Calu3 (cell line): ENCODE measurements around the gene FCHSD2. TPM values are rescaled to one million over a fixed set of nuclear protein-coding genes. Genes with fewer than 3 reads are reported as not detected.

Experiments used
- Bru-seq: library from RNA; stranded (reverse); fragments of 400-500 nt; gene quantifications from one replicate; lab custom pipeline; 2021; lab: Mats Ljungman, UMichigan
- BruChase-seq, 2 experiments: library from RNA; stranded (reverse); fragments of 400-500 nt; gene quantifications; one replicate each; lab custom pipeline; 2021; lab: Mats Ljungman, UMichigan
- BruUV-seq: library from RNA; stranded (reverse); fragments of 400-500 nt; replicated peaks from 2 replicates; lab custom pipeline; 2021; lab: Mats Ljungman, UMichigan
- CTCF ChIA-PET: fragments of 300-600 bp; sonication (Branson Sonifier 250); formaldehyde crosslinking; loops from one replicate; lab custom pipeline; 2022; ENCODE audit warnings: antibody characterized with exemption; lab: Charles Lee
- DNase-seq: peaks from one replicate; pipeline ENCODE4 v3.0.0; 2022
- H3K27ac Mint-ChIP-seq: one replicate; pipeline ENCODE4 v1.8.0; 2022; ENCODE audit warnings: mixed read lengths; ENCODE audit not compliant: unreplicated experiment
- H3K27me3 Mint-ChIP-seq: one replicate; pipeline ENCODE4 v1.8.0; 2022; ENCODE audit warnings: mixed read lengths; ENCODE audit not compliant: unreplicated experiment
- H3K36me3 Mint-ChIP-seq: one replicate; pipeline ENCODE4 v1.8.0; 2022; ENCODE audit warnings: mild to moderate bottlenecking, moderate library complexity, mixed read lengths; ENCODE audit not compliant: insufficient read depth, unreplicated experiment
- H3K4me1 Mint-ChIP-seq: one replicate; pipeline ENCODE4 v1.8.0; 2022; ENCODE audit warnings: mild to moderate bottlenecking, low read depth, mixed read lengths; ENCODE audit not compliant: unreplicated experiment
- H3K4me3 Mint-ChIP-seq: one replicate; pipeline ENCODE4 v1.8.0; 2022; ENCODE audit warnings: mild to moderate bottlenecking, low read depth, moderate library complexity, mixed read lengths; ENCODE audit not compliant: unreplicated experiment
- H3K9me3 Mint-ChIP-seq: one replicate; pipeline ENCODE4 v1.8.0; 2022; ENCODE audit warnings: low read depth, mixed read lengths; ENCODE audit not compliant: unreplicated experiment
- intact Hi-C: fragments of 100-400 bp; cut with micrococcal nuclease; formaldehyde crosslinking; loops from one replicate; pipeline ENCODE4 v1.10.0; 2022; ENCODE audit not compliant: unreplicated experiment
- long read RNA-seq: library from polyadenylated mRNA; stranded (forward); transcript quantifications from one replicate; pipeline ENCODE4 v2.0.0, GENCODE V29; 2022
- total RNA-seq: library from RNA; stranded (reverse); gene quantifications from 2 replicates; pipeline ENCODE4 v1.2.3, GENCODE V29; 2022
- TF ChIP-seq, protein P1 (sequence below): fragments of 200-600 bp; IDR thresholded peaks from one replicate; pipeline ENCODE4 v1.8.0; 2022; ENCODE audit warnings: antibody characterized with exemption; ENCODE audit not compliant: unreplicated experiment

FCHSD2 gene
- 16.2 and 16.4 TPM in 2 replicates for total RNA-seq
- Bru-seq, nascent RNA: percentile 67 among the genes with signal in this experiment
- BruChase-seq, experiment 1, labeled RNA remaining after a 6-hour chase: percentile 54 among the genes with signal in this experiment
- BruChase-seq, experiment 2, labeled RNA remaining after a 2-hour chase: percentile 52 among the genes with signal in this experiment
- long read RNA-seq, full-length matches to known transcripts: 10 of 12 reads
- long read RNA-seq, partial matches to known transcripts: 1 of 12 reads
- long read RNA-seq, other reads (novel, unspliced or antisense): 1 of 12 reads

DNA sequence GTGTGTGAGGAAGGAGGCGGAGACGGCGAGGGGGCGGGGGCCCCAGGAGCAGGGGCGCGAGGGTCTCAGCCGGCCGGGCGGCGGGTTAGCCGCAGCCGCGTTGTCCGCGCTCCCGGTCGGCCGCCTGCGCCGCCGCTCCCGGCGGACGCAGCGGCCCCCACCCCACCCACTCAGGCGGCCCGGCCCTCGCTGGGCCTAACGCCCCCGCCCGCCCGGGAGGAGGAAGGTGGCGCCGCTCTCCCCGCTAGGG, at the start of gene FCHSD2:
TSS of gene FCHSD2 (minus strand) at position 191 of the 250 bp plus-strand sequence. CDS start 441 bp downstream, outside the sequence.
- H3K36me3 Mint-ChIP-seq: peaks cover 29% of the 10 kb centered on the region
- H3K27me3 Mint-ChIP-seq: no peaks in the 10 kb centered on the region
- CTCF ChIA-PET: interaction anchor here (0.6 to 1.5 kb wide), 10 partner anchors 11 to 311 kb away, joined by 3 to 9 read pairs (median 5); no protein-coding TSS in a partner anchor
- peak within 1 kb of the TSS; percentile 91 for H3K27ac Mint-ChIP-seq
- intact Hi-C loops: no loop called here
- H3K9me3 Mint-ChIP-seq: no peaks in the 10 kb centered on the region
- H3K4me1 Mint-ChIP-seq: peaks cover 12% of the 10 kb centered on the region
- BruUV-seq: no TSS peak
- peak within 1 kb of the TSS; percentile 100 for H3K4me3 Mint-ChIP-seq
- TF ChIP-seq, protein P1, sequence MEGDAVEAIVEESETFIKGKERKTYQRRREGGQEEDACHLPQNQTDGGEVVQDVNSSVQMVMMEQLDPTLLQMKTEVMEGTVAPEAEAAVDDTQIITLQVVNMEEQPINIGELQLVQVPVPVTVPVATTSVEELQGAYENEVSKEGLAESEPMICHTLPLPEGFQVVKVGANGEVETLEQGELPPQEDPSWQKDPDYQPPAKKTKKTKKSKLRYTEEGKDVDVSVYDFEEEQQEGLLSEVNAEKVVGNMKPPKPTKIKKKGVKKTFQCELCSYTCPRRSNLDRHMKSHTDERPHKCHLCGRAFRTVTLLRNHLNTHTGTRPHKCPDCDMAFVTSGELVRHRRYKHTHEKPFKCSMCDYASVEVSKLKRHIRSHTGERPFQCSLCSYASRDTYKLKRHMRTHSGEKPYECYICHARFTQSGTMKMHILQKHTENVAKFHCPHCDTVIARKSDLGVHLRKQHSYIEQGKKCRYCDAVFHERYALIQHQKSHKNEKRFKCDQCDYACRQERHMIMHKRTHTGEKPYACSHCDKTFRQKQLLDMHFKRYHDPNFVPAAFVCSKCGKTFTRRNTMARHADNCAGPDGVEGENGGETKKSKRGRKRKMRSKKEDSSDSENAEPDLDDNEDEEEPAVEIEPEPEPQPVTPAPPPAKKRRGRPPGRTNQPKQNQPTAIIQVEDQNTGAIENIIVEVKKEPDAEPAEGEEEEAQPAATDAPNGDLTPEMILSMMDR: no peak
- DNase-seq: no peak

DNA sequence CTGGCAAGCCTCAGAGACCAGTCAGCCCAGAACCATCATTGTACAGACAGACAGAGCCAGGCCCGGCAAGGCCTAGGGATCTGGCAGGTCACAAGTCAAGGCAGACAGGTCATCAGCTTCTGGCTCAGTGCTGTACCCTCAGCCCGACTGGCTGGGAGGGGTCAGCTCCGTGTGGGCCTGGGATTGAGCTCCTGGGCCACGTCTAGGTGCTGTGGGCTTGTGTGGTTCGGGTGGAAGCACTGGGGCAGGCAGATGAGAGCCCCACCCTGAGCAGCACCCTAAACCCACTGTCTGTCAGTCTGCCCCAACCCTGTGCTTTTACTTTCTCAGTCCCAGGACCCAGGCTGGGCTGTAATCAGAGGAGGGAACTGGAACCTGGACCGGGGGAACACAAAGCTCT, 49.0 kb upstream of the FCHSD2 start:
- no peak overlapping the region for H3K4me3 Mint-ChIP-seq
- TF ChIP-seq, protein P1: no peak
- H3K27ac Mint-ChIP-seq: no peak overlapping the region
- no peaks in the 10 kb centered on the region for H3K36me3 Mint-ChIP-seq
- intact Hi-C loops: no loop called here
- DNase-seq: no peak
- H3K4me1 Mint-ChIP-seq: peaks cover 59% of the 10 kb centered on the region
- CTCF ChIA-PET: interaction anchor here (0.6 kb wide), 1 partner anchor 37 kb away, joined by 3 read pairs; no protein-coding TSS in a partner anchor
- no TSS peak for BruUV-seq
- no peaks in the 10 kb centered on the region for H3K27me3 Mint-ChIP-seq
- no peaks in the 10 kb centered on the region for H3K9me3 Mint-ChIP-seq

DNA sequence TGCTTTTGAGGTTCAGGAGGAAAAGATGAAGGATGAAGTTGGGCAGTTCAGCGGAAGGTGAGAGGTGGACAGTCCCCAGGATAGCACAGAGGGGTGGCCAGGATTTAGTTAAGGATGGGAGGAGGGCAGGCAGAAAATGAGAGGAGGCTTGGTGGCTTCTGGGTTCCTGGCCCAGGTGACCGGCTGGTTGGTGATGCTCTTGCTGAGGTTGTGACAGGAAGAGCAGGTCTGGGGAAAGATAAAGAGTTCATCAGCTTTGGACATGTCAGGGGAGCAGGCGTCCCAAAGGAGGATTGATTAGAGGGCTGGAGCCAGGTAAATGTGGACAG, 48.4 kb upstream of the FCHSD2 start:
- Mint-ChIP-seq H3K4me1 (peaks cover 58% of the 10 kb centered on the region), H3K9me3 (no peaks in the 10 kb centered on the region), H3K4me3 (no peak overlapping the region), H3K27ac (no peak overlapping the region), H3K36me3 (no peaks in the 10 kb centered on the region), H3K27me3 (no peaks in the 10 kb centered on the region)
- TF ChIP-seq, protein P1: no peak
- no peak for DNase-seq
- intact Hi-C loops: no loop called here
- CTCF ChIA-PET: no interaction called here
- BruUV-seq: no TSS peak

DNA sequence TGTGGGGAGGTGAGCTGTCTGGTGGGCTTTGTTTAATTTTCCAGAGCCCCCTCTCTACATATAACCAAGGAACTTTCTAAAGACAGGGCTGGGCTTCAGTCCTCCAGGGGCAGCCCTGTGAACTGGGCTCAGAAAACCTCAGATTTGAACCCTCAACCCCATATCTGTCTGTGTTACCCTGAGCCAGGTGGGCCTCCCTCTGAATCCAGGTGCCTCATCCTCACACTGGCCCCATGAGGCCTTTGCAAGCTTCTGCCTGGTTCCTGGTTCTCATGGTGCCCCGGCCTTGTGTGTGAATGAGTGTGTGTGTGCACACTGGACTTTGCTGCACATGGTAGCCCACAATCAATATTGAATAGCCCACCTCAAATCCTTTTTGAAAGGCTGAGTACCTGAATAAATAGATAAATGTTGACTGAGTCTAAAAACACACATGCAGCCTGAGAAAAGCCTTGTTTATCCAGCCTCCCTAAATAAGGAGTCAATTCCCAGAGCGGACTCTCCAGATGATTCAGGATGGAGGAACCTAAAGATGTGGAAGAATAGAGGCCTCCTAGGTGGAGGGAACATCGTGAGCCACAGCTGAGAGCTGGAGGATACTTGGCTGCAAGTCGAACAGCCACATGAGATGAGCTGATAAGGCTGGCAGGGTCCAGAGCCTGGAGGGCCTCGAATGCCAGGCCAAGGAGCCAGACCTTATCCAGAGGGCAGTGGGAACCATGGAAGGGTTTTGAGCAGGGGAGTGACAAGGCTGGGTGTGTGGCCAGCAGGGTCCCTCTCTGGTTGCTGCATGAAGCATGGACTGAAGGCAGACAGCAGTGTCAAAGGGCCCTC, 47.8 kb upstream of the FCHSD2 start:
- CTCF ChIA-PET: no interaction called here
- BruUV-seq: no TSS peak
- H3K27ac Mint-ChIP-seq: no peak overlapping the region
- TF ChIP-seq, protein P1: no peak
- intact Hi-C loops: loop anchor here (5.0 kb wide), 1 partner anchor 37 kb away; no protein-coding TSS in a partner anchor
- no peaks in the 10 kb centered on the region for H3K36me3 Mint-ChIP-seq
- H3K27me3 Mint-ChIP-seq: no peaks in the 10 kb centered on the region
- H3K4me3 Mint-ChIP-seq: no peak overlapping the region
- DNase-seq: no peak
- no peaks in the 10 kb centered on the region for H3K9me3 Mint-ChIP-seq
- peaks cover 57% of the 10 kb centered on the region for H3K4me1 Mint-ChIP-seq
